ENCODE results near the gene CACNG1.

The CACNG1 gene

DNA sequence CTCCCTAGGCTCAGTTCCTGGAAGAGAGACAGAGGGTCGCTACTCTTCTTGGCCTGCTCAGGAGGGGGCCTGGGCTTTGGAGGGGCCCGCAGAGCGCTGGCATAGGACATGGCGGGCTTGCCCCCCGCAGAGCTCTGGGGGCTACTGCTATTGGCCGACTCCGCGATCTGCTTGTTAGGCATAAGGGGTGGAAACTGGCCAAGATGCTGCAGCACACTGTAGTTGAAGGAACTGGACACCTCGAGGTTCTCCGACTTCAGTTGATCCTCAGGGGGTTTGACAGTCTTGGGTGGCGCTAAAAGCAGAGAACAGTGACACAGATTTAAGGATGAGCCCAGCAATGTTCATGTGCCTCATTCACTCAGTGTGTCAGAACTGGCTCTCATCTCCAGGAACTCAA, 33.9 kb downstream of the CACNG1 start:
- no peak for DNase-seq (ENCODE audit: low read depth)
- TF ChIP-seq, protein P1, sequence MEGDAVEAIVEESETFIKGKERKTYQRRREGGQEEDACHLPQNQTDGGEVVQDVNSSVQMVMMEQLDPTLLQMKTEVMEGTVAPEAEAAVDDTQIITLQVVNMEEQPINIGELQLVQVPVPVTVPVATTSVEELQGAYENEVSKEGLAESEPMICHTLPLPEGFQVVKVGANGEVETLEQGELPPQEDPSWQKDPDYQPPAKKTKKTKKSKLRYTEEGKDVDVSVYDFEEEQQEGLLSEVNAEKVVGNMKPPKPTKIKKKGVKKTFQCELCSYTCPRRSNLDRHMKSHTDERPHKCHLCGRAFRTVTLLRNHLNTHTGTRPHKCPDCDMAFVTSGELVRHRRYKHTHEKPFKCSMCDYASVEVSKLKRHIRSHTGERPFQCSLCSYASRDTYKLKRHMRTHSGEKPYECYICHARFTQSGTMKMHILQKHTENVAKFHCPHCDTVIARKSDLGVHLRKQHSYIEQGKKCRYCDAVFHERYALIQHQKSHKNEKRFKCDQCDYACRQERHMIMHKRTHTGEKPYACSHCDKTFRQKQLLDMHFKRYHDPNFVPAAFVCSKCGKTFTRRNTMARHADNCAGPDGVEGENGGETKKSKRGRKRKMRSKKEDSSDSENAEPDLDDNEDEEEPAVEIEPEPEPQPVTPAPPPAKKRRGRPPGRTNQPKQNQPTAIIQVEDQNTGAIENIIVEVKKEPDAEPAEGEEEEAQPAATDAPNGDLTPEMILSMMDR (conservative IDR thresholded peaks at IDR 0.05; ENCODE audit: low read depth, low read length) = no peak
- H3K4me3 ChIP-seq (ENCODE audit: low read length) = no peak overlapping the region

DNA sequence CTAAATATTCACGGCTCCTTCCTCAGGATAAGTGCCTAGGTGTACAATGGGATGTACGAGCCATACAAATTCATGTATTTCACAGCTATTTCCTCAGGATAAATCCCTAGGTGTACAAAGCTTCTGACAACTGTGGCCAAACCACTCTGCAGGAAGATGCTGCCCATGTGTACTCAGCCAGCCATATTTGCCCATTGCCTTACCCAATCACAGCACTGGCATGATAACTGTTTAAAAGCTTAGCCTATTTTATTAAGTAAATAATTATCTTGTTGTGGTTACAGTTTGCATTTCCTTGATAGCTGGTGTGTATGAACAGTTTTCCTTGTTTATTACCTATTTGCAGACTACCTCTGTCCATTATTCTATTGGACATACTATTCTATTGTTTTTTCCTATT, 35.1 kb downstream of the CACNG1 start:
- no peak for DNase-seq (ENCODE audit: low read depth)
- TF ChIP-seq, protein P1 (conservative IDR thresholded peaks at IDR 0.05; ENCODE audit: low read depth, low read length) = no peak
- H3K4me3 ChIP-seq (ENCODE audit: low read length) = no peak overlapping the region

DNA sequence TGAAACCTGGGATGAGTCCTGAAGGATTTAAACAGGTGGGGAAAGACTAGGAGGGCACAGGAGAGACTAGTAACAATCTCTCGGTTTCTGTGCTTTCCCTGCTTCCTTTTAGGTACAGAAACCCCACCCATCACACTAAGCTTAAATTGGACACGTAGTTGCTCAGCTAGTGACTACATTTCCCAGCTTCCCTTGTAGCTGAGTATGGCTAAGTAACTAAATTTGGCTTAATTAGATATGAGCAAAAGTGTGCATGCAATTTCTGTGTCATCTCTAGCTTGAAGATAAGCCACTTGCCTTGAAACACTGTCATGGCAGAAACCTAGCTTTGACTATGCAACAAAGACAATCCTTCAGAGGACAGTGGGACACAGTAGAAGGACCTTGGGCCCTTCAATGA, 36.5 kb downstream of the CACNG1 start:
- no peak for DNase-seq (ENCODE audit: low read depth)
- TF ChIP-seq, protein P1 (conservative IDR thresholded peaks at IDR 0.05; ENCODE audit: low read depth, low read length) = no peak
- no peak overlapping the region for H3K4me3 ChIP-seq (ENCODE audit: low read length)

DNA sequence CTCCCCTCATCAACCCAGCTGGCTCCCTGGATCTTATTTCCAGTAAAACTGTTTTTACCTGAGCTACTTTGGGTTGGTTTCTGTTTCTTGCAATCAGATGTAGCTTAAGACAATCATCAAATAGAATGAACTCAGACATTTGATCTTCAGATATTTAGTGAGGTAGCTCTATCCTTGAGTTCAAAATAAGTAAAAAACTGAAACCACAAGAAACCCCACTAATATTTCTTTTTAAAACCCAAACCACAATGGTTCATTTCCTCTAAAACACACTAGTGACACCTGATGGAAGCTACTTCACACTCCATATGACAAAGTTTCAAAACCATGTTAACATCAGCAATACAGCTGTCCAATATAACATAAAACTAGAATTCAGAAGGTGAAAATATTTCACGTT, 37.8 kb downstream of the CACNG1 start:
- no peak for DNase-seq (ENCODE audit: low read depth)
- TF ChIP-seq, protein P1 (conservative IDR thresholded peaks at IDR 0.05; ENCODE audit: low read depth, low read length) = no peak
- no peak overlapping the region for H3K4me3 ChIP-seq (ENCODE audit: low read length)

DNA sequence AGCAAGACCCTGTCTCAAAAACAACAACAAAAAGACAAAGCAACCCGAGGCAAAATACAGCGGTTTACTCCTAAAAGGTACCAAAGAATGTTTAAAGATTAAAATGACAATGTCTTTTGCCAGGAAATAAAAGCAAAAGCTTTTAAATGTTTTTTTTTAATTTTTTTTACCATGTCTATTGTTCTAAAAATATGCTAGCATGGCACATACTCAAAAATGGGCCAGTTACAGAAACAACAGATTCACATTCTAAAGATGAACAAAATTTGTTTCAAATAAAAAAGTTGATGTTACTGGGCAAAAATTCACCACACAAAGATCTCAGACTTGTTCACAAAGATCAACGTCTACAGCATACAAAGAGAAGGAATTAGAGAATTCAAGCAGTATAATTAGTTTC, 41.1 kb downstream of the CACNG1 start:
- TF ChIP-seq, protein P1 (conservative IDR thresholded peaks at IDR 0.05; ENCODE audit: low read depth, low read length) = no peak
- no peak overlapping the region for H3K4me3 ChIP-seq (ENCODE audit: low read length)
- no peak for DNase-seq (ENCODE audit: low read depth)

DNA sequence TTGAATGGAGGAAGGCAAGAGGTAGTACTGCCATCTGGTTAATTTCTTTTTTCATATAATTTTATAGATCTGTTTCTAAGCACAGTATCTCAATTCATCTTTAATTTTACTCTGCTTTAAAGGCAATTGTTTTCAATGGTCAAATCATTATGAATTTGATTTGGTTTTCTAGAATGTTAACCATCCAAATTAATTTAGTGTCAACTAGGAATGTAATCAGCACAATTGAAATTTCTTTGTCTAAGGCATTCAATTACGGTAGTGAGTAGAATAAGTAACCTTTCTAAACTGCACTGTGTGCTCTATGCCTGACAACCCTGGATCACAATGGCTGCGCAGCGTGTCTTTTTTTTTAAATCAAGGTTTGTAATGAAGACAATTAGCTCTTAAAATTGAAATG, 44.3 kb downstream of the CACNG1 start:
- no peak for DNase-seq (ENCODE audit: low read depth)
- TF ChIP-seq, protein P1 (conservative IDR thresholded peaks at IDR 0.05; ENCODE audit: low read depth, low read length) = no peak
- H3K4me3 ChIP-seq (ENCODE audit: low read length) = no peak overlapping the region

DNA sequence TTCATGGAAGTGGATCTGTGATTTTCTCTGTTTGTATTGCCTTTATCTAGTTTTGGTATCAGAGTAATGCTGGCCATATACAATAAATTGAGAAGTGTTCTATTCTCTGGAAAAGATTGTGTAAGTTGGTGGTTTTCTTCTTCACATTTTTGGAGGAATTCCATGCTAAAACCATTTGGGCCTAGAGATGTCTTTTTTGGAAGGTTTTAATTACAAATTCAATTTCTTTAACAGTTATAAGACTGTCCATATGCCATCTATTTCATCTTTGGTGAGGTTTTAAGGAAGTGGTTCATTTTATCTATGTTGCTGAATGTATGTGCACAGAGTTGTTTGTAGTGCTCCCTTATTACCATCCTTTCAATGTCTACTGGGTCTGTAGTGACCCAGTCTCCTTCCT, 46.0 kb downstream of the CACNG1 start:
- TF ChIP-seq, protein P1 (conservative IDR thresholded peaks at IDR 0.05; ENCODE audit: low read depth, low read length) = no peak
- no peak for DNase-seq (ENCODE audit: low read depth)
- H3K4me3 ChIP-seq (ENCODE audit: low read length) = no peak overlapping the region

Measured in retinal pigment epithelial cell (primary cell).